Heart left ventricle (tissue), 13 donors: Measurements from ENCODE around the gene CHID1.

Experiments used
- CTCF ChIP-seq, 12 donors: fragments of 200-600 bp; sonication (generic) in 4 of 12; IDR thresholded peaks; one replicate each; pipeline versions ENCODE4 v1.5.0 to v1.8.0; 2018 to 2022; ENCODE audit warnings: antibody characterized with exemption in 12 of 12, mild to moderate bottlenecking in 5 of 12
- POLR2A ChIP-seq, 2 donors: fragments of 450-650 bp; IDR thresholded peaks; one replicate each; pipeline ENCODE4 v1.6.1; 2017; ENCODE audit warnings: antibody characterized with exemption in 2 of 2, mild to moderate bottlenecking in 2 of 2, moderate library complexity in 2 of 2
- donor health status: ischemic (EF 13 %, LVEDD 7.1; RV severe dilation, severe dysfunction).
- donor health status: DM: no; HTN: yes; CAD: no.
- donor health status: DM: no; HTN: no; CAD: no.
- donor health status: ischemic (EF 25% LVEDD 6.9; RV normal size, moderate dysfunction).
- donor health status: ischemic (EF 25% LVEDD 5.7; RV mildly dilated, moderate dysfunction).
- donor health status: ischemic (EF 35%, LVEDD 5.7; RV mildly dilated, moderate dysfunction).
- donor health status: nonischemic (EF 11% LVEDD 7.7; RV severe dilation, severe dysfunction).
- donor health status: DM: yes; HTN: yes; CAD: no.
- donor health status: PGD.
- donor health status: ischemic (EF 29% LVEDD 5.4; RV normal size, mild dysfunction).
- donor health status: nonischemic (EF 23%, LVEDD 6.1; RV moderate dilation, normal function).

DNA sequence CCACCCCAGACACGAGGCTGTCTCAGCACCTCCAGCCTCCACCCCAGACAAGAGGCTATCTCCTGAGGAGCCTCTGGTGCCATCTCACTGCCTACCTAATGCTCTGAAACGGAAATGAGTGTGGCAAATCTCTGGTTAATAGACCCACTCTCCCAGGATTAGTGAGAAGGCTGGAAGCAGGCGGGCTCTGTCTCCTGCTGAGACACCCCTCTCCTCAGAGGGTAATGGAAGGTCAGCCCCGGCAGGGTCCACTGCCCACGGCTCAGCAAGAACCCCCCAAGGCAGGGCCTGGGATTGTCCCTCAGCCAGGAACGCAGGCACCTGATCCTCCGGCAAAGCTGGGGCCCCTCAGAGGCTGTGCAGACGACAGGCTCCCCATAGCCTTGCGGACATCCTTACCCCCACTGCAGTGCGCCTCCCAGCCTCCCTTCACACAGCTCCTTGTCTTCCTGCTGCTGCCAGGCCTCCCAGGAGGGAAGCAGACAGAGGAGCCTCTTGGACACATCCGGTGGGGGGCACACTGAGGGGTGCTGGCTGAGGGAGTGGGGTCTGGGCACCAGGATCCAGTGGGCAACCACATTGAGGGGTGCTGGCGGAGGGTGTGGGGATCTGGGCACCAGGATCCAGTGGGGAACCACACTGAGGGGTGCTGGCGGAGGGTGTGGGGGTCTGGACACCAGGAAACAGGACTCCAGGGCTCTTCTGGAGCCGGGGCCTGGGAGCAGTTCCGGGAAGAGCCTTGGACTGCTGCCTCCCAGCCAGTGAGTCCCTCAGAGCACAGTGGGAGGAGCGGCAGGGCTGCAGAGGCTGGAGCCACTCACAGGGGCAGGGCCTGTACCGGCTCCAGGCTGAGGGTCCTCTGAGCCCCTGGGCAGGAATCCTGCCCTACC is 13.1 kb downstream of the CHID1 start:
- TF ChIP-seq POLR2A (IDR thresholded peaks at IDR 0.05) (no peak), CTCF (IDR thresholded peaks at IDR 0.05) (no peak)
